ENCODE data around the gene PRUNE2. TPM values are rescaled to one million over a fixed set of nuclear protein-coding genes. Genes with fewer than 3 reads are reported as not detected.
A peak's percentile ranks its signal among the peaks of the same experiment; 100 is the strongest.

Gene PRUNE2
- total and polyA plus RNA-seq, 12 donors = 1.9 to 68.0 (median 11.2) TPM

GRCh38 chr9:76917299-76917698, 11.4 kb upstream of the PRUNE2 start:
- WGBS, 4 donors = 75 to 80% (median 77%) methylated on average over 4 of the region's 4 CpGs
- H3K9me3 ChIP-seq (replicated peaks in 1 of 3) = no peaks in the 10 kb centered on the region
- no peak for DNase-seq
- H3K4me3 ChIP-seq = no peak overlapping the region
- intact Hi-C loops (cut with DNase I) = no loop called here
- H3K27me3 ChIP-seq = no peaks in the 10 kb centered on the region
- no peaks in the 10 kb centered on the region for H3K36me3 ChIP-seq (replicated peaks in 1 of 2)
- no peaks in the 10 kb centered on the region for H3K4me1 ChIP-seq (replicated peaks in 1 of 2)
- no peak overlapping the region for H3K27ac ChIP-seq
- TF ChIP-seq, protein P1, sequence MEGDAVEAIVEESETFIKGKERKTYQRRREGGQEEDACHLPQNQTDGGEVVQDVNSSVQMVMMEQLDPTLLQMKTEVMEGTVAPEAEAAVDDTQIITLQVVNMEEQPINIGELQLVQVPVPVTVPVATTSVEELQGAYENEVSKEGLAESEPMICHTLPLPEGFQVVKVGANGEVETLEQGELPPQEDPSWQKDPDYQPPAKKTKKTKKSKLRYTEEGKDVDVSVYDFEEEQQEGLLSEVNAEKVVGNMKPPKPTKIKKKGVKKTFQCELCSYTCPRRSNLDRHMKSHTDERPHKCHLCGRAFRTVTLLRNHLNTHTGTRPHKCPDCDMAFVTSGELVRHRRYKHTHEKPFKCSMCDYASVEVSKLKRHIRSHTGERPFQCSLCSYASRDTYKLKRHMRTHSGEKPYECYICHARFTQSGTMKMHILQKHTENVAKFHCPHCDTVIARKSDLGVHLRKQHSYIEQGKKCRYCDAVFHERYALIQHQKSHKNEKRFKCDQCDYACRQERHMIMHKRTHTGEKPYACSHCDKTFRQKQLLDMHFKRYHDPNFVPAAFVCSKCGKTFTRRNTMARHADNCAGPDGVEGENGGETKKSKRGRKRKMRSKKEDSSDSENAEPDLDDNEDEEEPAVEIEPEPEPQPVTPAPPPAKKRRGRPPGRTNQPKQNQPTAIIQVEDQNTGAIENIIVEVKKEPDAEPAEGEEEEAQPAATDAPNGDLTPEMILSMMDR (IDR thresholded peaks at IDR 0.05) = no peak
- TF ChIP-seq POLR2A (IDR thresholded peaks at IDR 0.05) = no peak

GRCh38 chr9:76916231-76916630, 10.3 kb upstream of the PRUNE2 start:
- no peak for TF ChIP-seq POLR2A (IDR thresholded peaks at IDR 0.05)
- TF ChIP-seq, protein P1 (IDR thresholded peaks at IDR 0.05) = no peak
- no peak overlapping the region for H3K27ac ChIP-seq
- H3K9me3 ChIP-seq (replicated peaks in 1 of 3) = no peaks in the 10 kb centered on the region
- no peaks in the 10 kb centered on the region for H3K4me1 ChIP-seq (replicated peaks in 1 of 2)
- no peaks in the 10 kb centered on the region for H3K36me3 ChIP-seq (replicated peaks in 1 of 2)
- WGBS, 4 donors = 66 to 78% (median 71%) methylated on average over 3 to 4 of the region's 4 CpGs
- no peak for DNase-seq
- no peaks in the 10 kb centered on the region for H3K27me3 ChIP-seq
- H3K4me3 ChIP-seq = no peak overlapping the region
- intact Hi-C loops (cut with DNase I) = no loop called here

- WGBS, 4 donors = 67 to 81% (median 76%) methylated on average over 2 of the region's 2 CpGs
- no peak for DNase-seq
- no peaks in the 10 kb centered on the region for H3K27me3 ChIP-seq
- intact Hi-C loops (cut with DNase I) = no loop called here
- no peak for TF ChIP-seq POLR2A (IDR thresholded peaks at IDR 0.05)
- TF ChIP-seq, protein P1 (IDR thresholded peaks at IDR 0.05) = no peak
- no peaks in the 10 kb centered on the region for H3K4me1 ChIP-seq (replicated peaks in 1 of 2)
- no peaks in the 10 kb centered on the region for H3K36me3 ChIP-seq (replicated peaks in 1 of 2)
- H3K9me3 ChIP-seq (replicated peaks in 1 of 3) = no peaks in the 10 kb centered on the region
- H3K4me3 ChIP-seq = no peak overlapping the region
- H3K27ac ChIP-seq = no peak overlapping the region
These were observed 7.6 kb upstream of the PRUNE2 start for GRCh38 chr9:76913467-76913866.

- no peaks in the 10 kb centered on the region for H3K27me3 ChIP-seq
- WGBS, 4 donors = 50 to 55% (median 53%) methylated on average over 6 of the region's 6 CpGs
- H3K36me3 ChIP-seq (replicated peaks in 1 of 2) = no peaks in the 10 kb centered on the region
- H3K9me3 ChIP-seq (replicated peaks in 1 of 3) = no peaks in the 10 kb centered on the region
- H3K4me1 ChIP-seq (replicated peaks in 1 of 2) = no peaks in the 10 kb centered on the region
- H3K4me3 ChIP-seq = no peak overlapping the region
- no peak for TF ChIP-seq POLR2A (IDR thresholded peaks at IDR 0.05)
- TF ChIP-seq, protein P1 (IDR thresholded peaks at IDR 0.05) = no peak
- DNase-seq = peak in 1 of 7 donors; percentile 59
- intact Hi-C loops (cut with DNase I) = no loop called here
- no peak overlapping the region for H3K27ac ChIP-seq
These were observed 6.8 kb upstream of the PRUNE2 start for GRCh38 chr9:76912636-76913275.

Data from adrenal gland (tissue), 12 donors.